ENCODE results near the gene AAK1. TPM values are rescaled to one million over a fixed set of nuclear protein-coding genes. Genes with fewer than 3 reads are reported as not detected.

AAK1 gene
- total RNA-seq, 1 experiment from 2014 or later, result 30.6 TPM

DNA sequence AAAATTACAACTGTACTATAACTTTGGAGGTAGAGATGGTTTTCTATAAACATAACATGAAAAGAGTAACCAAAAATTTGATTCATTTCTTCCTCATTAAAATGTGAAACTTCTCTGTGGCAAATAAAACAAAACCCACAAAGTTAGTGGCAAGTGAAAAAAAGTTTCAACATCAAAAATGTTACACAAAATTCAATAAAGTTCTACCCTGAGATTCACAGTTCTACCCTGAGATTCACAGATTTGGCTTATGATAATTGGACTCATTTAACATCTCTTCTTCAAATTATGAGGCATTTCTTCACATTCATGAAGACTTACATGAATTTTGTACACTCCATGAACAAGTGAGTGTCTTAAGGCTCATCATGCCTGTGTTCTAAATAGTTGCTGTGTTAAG is 51.0 kb downstream of the AAK1 start:
- Histone ChIP-seq H3K27me3 (ENCODE audit: insufficient read depth, low read length) (no peaks in the 10 kb centered on the region), H3K23me2 (ENCODE audit: insufficient read length, low read depth, low read length, poor library complexity, severe bottlenecking) (no peaks in the 10 kb centered on the region), H4K8ac (replicated peaks; ENCODE audit: insufficient read length, low read depth, low read length) (no peak overlapping the region), H4K91ac (ENCODE audit: insufficient read length, low read depth, low read length) (no peak overlapping the region), H3T11ph (ENCODE audit: low read length) (no peak overlapping the region), H2AFZ (ENCODE audit: low read length) (no peak overlapping the region), H3K56ac (ENCODE audit: insufficient read length, low read depth, low read length) (no peak overlapping the region), H3K9me3 (ENCODE audit: control insufficient read depth, low read depth, low read length) (no peaks in the 10 kb centered on the region), H3K79me2 (ENCODE audit: insufficient read depth, low read length) (no peaks in the 10 kb centered on the region), H3K18ac (ENCODE audit: insufficient read length, low read depth, low read length) (no peak overlapping the region), H2BK15ac (ENCODE audit: low read depth, low read length) (no peak overlapping the region), H2BK12ac (ENCODE audit: insufficient read length, low read depth, low read length) (no peak overlapping the region), H4K20me1 (ENCODE audit: control insufficient read depth, insufficient read depth, insufficient read length) (no peaks in the 10 kb centered on the region), H2BK5ac (ENCODE audit: insufficient read length, low read length) (no peak overlapping the region), H2AK5ac (ENCODE audit: insufficient read length, low read length) (no peak overlapping the region), H2BK120ac (ENCODE audit: low read depth, low read length, poor library complexity, severe bottlenecking) (no peak overlapping the region), H3K9ac (ENCODE audit: extremely low read depth, insufficient read length, low read length) (no peak overlapping the region), H3K23ac (ENCODE audit: insufficient read length, low read depth, low read length) (no peak overlapping the region), H4K5ac (ENCODE audit: insufficient read length, low read depth, low read length) (no peak overlapping the region), H3K4me1 (ENCODE audit: insufficient read depth, low read length) (no peaks in the 10 kb centered on the region), H3K14ac (ENCODE audit: insufficient read depth, low read length) (no peak overlapping the region), H3K4me2 (ENCODE audit: insufficient read depth, insufficient read length, low read length) (no peak overlapping the region), H3K4ac (ENCODE audit: low read depth, low read length) (no peak overlapping the region), H3K79me1 (ENCODE audit: insufficient read depth, low read depth, low read length, poor library complexity, severe bottlenecking) (no peaks in the 10 kb centered on the region), H3K27ac (ENCODE audit: insufficient read length, low read depth, low read length) (no peak overlapping the region), H2BK20ac (ENCODE audit: low read depth, low read length, poor library complexity, severe bottlenecking) (no peak overlapping the region)
- no peak overlapping the region for H3K27ac Mint-ChIP-seq
- H3K27me3 Mint-ChIP-seq (ENCODE audit: low read depth), result no peaks in the 10 kb centered on the region
- no peak for DNase-seq
- H3K9me3 Mint-ChIP-seq, result no peaks in the 10 kb centered on the region
- H3K4me3 Mint-ChIP-seq, result no peak overlapping the region
- peaks cover 5 to 11% of the 10 kb centered on the region in 2 experiments for H3K4me1 Mint-ChIP-seq
- H3K36me3 Mint-ChIP-seq (ENCODE audit: insufficient read depth in 1 of 3, low read depth in 3 of 3), result no peaks in the 10 kb centered on the region
- TF ChIP-seq, protein P1, sequence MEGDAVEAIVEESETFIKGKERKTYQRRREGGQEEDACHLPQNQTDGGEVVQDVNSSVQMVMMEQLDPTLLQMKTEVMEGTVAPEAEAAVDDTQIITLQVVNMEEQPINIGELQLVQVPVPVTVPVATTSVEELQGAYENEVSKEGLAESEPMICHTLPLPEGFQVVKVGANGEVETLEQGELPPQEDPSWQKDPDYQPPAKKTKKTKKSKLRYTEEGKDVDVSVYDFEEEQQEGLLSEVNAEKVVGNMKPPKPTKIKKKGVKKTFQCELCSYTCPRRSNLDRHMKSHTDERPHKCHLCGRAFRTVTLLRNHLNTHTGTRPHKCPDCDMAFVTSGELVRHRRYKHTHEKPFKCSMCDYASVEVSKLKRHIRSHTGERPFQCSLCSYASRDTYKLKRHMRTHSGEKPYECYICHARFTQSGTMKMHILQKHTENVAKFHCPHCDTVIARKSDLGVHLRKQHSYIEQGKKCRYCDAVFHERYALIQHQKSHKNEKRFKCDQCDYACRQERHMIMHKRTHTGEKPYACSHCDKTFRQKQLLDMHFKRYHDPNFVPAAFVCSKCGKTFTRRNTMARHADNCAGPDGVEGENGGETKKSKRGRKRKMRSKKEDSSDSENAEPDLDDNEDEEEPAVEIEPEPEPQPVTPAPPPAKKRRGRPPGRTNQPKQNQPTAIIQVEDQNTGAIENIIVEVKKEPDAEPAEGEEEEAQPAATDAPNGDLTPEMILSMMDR (conservative IDR thresholded peaks at IDR 0.05), result no peak
